GDM1 (cell line): ENCODE data around the gene MN1.
"Not testable (repeated sequence)": the region's sequence is repeated elsewhere in the genome, so short reads cannot be mapped to it uniquely, and the experiment has no call there.

Source experiments
- DNase-seq: peaks from one replicate; lab custom pipeline; 2025; lab: John Stamatoyannopoulos, UW

Gene MN1

GRCh38 chr22:27761665-27762064 lies 39.9 kb downstream of the MN1 start:
- DNase-seq = no peak

- no peak for DNase-seq
These were observed 40.6 kb downstream of the MN1 start for GRCh38 chr22:27761000-27761399.

- no peak for DNase-seq
These were observed 41.1 kb downstream of the MN1 start for GRCh38 chr22:27760474-27760873.

- DNase-seq = no peak
These were observed 43.5 kb downstream of the MN1 start for GRCh38 chr22:27757928-27758525.

GRCh38 chr22:27756212-27756660 lies 45.3 kb downstream of the MN1 start:
- DNase-seq = no peak

- DNase-seq = no peak
These were observed 45.9 kb downstream of the MN1 start for GRCh38 chr22:27755521-27756211.

- DNase-seq = no peak
These were observed 46.6 kb downstream of the MN1 start for GRCh38 chr22:27754888-27755480.

GRCh38 chr22:27754247-27754887 lies 47.2 kb downstream of the MN1 start:
- DNase-seq = no peak

- DNase-seq = no peak
These were observed 48.8 kb downstream of the MN1 start for GRCh38 chr22:27752771-27753170.

- no peak for DNase-seq
These were observed 49.4 kb downstream of the MN1 start for GRCh38 chr22:27752141-27752540.

- DNase-seq = no peak
These were observed 50.1 kb downstream of the MN1 start for GRCh38 chr22:27751277-27752070.

GRCh38 chr22:27750584-27751265 lies 50.8 kb downstream of the MN1 start:
- DNase-seq = no peak

GRCh38 chr22:27749597-27750225 lies 51.8 kb downstream of the MN1 start:
- no peak for DNase-seq

- no peak for DNase-seq
These were observed 52.8 kb downstream of the MN1 start for GRCh38 chr22:27748751-27749191.

- no peak for DNase-seq
These were observed 53.2 kb downstream of the MN1 start for GRCh38 chr22:27748349-27748748.

- DNase-seq = no peak
These were observed 53.9 kb downstream of the MN1 start for GRCh38 chr22:27747396-27748221.

GRCh38 chr22:27746918-27747317 lies 54.6 kb downstream of the MN1 start:
- DNase-seq = no peak

- DNase-seq = no peak
These were observed 55.7 kb downstream of the MN1 start for GRCh38 chr22:27745809-27746208.

- no peak for DNase-seq
These were observed 56.4 kb downstream of the MN1 start for GRCh38 chr22:27745154-27745553.

- not testable (repeated sequence) for DNase-seq
These were observed 57.5 kb downstream of the MN1 start for GRCh38 chr22:27744078-27744477.
